ENCODE measurements around the gene TMEM181. TPM values are rescaled to one million over a fixed set of nuclear protein-coding genes. Genes with fewer than 3 reads are reported as not detected.
A peak's percentile ranks its signal among the peaks of the same experiment; 100 is the strongest.

TMEM181 gene
- total and polyA plus RNA-seq, 2 of the 13 experiments (the other 11 are each of a cell fraction or from before 2014, with no cell fraction given) = 59.1 to 108 TPM

DNA sequence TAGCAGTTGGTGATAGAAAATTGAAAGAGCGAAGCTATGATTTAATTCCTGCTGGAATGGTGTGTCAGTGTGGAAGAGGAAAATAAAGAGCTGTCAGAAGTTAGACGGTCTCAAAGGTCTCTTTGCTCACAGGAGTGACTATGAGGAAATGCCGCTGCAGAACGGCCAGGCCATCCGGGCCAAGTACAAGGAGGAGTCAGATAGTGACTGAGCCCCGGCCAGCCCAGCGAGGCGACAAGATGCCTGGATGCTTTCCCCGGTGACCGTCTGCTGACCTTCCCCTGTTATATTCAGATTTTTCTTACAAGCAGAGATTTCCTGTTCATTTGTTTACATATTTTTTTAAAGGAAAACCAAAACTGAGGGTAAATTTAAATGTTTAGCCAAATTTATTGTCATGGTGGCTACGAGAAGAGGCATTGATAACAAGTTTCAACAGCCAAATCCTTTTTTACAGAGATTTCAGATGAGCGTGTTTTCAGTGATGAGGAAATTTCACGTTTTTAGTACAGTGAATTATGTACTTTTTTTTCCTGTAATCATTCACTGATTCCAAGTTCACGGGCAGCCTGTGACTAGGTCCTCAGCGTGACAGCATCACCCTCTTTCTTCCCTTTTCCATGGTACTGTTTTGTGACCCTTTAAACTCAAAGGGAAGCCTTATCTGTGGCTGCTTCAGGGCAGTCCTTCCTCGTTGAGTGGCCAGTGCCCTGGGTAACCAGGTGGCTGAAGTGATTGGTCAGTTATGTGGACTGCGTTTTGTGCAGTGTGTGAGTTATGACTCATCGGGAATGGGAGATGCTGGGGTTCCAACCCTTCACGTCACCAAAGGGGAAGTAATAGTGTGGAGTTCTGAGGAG is 72.0 kb downstream of the TMEM181 start (continued):
- TF ChIP-seq DNMT3B (CRISPR knock-in tag; conservative IDR thresholded peaks at IDR 0.05) = no peak
- TF ChIP-seq, protein P1, sequence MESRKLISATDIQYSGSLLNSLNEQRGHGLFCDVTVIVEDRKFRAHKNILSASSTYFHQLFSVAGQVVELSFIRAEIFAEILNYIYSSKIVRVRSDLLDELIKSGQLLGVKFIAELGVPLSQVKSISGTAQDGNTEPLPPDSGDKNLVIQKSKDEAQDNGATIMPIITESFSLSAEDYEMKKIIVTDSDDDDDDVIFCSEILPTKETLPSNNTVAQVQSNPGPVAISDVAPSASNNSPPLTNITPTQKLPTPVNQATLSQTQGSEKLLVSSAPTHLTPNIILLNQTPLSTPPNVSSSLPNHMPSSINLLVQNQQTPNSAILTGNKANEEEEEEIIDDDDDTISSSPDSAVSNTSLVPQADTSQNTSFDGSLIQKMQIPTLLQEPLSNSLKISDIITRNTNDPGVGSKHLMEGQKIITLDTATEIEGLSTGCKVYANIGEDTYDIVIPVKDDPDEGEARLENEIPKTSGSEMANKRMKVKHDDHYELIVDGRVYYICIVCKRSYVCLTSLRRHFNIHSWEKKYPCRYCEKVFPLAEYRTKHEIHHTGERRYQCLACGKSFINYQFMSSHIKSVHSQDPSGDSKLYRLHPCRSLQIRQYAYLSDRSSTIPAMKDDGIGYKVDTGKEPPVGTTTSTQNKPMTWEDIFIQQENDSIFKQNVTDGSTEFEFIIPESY (CRISPR knock-in tag; IDR thresholded peaks at IDR 0.05) = peak; percentile 41; the same call in 1 of the 2 replicates
- TF ChIP-seq ZNF143 (CRISPR knock-in tag; IDR thresholded peaks at IDR 0.05) = no peak
- TF ChIP-seq, protein P2, sequence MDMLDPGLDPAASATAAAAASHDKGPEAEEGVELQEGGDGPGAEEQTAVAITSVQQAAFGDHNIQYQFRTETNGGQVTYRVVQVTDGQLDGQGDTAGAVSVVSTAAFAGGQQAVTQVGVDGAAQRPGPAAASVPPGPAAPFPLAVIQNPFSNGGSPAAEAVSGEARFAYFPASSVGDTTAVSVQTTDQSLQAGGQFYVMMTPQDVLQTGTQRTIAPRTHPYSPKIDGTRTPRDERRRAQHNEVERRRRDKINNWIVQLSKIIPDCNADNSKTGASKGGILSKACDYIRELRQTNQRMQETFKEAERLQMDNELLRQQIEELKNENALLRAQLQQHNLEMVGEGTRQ (IDR thresholded peaks at IDR 0.05; ENCODE audit: low read depth, low read length) = no peak
- TF ChIP-seq, protein P2 (CRISPR knock-in tag; IDR thresholded peaks at IDR 0.05; ENCODE audit: borderline replicate concordance) = no peak
- TF ChIP-seq, protein P3, sequence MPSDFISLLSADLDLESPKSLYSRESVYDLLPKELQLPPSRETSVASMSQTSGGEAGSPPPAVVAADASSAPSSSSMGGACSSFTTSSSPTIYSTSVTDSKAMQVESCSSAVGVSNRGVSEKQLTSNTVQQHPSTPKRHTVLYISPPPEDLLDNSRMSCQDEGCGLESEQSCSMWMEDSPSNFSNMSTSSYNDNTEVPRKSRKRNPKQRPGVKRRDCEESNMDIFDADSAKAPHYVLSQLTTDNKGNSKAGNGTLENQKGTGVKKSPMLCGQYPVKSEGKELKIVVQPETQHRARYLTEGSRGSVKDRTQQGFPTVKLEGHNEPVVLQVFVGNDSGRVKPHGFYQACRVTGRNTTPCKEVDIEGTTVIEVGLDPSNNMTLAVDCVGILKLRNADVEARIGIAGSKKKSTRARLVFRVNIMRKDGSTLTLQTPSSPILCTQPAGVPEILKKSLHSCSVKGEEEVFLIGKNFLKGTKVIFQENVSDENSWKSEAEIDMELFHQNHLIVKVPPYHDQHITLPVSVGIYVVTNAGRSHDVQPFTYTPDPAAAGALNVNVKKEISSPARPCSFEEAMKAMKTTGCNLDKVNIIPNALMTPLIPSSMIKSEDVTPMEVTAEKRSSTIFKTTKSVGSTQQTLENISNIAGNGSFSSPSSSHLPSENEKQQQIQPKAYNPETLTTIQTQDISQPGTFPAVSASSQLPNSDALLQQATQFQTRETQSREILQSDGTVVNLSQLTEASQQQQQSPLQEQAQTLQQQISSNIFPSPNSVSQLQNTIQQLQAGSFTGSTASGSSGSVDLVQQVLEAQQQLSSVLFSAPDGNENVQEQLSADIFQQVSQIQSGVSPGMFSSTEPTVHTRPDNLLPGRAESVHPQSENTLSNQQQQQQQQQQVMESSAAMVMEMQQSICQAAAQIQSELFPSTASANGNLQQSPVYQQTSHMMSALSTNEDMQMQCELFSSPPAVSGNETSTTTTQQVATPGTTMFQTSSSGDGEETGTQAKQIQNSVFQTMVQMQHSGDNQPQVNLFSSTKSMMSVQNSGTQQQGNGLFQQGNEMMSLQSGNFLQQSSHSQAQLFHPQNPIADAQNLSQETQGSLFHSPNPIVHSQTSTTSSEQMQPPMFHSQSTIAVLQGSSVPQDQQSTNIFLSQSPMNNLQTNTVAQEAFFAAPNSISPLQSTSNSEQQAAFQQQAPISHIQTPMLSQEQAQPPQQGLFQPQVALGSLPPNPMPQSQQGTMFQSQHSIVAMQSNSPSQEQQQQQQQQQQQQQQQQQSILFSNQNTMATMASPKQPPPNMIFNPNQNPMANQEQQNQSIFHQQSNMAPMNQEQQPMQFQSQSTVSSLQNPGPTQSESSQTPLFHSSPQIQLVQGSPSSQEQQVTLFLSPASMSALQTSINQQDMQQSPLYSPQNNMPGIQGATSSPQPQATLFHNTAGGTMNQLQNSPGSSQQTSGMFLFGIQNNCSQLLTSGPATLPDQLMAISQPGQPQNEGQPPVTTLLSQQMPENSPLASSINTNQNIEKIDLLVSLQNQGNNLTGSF (CRISPR knock-in tag; IDR thresholded peaks at IDR 0.05) = no peak
- TF ChIP-seq, protein P4, sequence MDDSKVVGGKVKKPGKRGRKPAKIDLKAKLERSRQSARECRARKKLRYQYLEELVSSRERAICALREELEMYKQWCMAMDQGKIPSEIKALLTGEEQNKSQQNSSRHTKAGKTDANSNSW (CRISPR knock-in tag; IDR thresholded peaks at IDR 0.05; ENCODE audit: borderline replicate concordance) = no peak
- TF ChIP-seq TCF12 (IDR thresholded peaks at IDR 0.05) = no peak
- no peak for TF ChIP-seq TCF12 (CRISPR knock-in tag; IDR thresholded peaks at IDR 0.05)
- no peak for TF ChIP-seq ISX (CRISPR knock-in tag; conservative IDR thresholded peaks at IDR 0.05)
- TF ChIP-seq ZNF274 (CRISPR knock-in tag; IDR thresholded peaks at IDR 0.05) = no peak
- TF ChIP-seq MBD4 (IDR thresholded peaks at IDR 0.05; ENCODE audit: borderline replicate concordance, low read length) = 0 out of 2 replicates have a peak, but pooled peaks have one; percentile 47
- TF ChIP-seq, protein P5, sequence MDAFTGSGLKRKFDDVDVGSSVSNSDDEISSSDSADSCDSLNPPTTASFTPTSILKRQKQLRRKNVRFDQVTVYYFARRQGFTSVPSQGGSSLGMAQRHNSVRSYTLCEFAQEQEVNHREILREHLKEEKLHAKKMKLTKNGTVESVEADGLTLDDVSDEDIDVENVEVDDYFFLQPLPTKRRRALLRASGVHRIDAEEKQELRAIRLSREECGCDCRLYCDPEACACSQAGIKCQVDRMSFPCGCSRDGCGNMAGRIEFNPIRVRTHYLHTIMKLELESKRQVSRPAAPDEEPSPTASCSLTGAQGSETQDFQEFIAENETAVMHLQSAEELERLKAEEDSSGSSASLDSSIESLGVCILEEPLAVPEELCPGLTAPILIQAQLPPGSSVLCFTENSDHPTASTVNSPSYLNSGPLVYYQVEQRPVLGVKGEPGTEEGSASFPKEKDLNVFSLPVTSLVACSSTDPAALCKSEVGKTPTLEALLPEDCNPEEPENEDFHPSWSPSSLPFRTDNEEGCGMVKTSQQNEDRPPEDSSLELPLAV (CRISPR knock-in tag; conservative IDR thresholded peaks at IDR 0.05; ENCODE audit: low read depth) = no peak

All from HepG2 (cell line).